ENCODE measurements around the gene TOGARAM2. TPM values are rescaled to one million over a fixed set of nuclear protein-coding genes. Genes with fewer than 3 reads are reported as not detected.

Gene TOGARAM2
- total RNA-seq, 5 donors from 2014 or later (not counting 1 experiment from before 2014, with no cell fraction given) = 1.7 to 5.2 (median 2.7) TPM

GRCh38 chr2:29039718-29040480 is 58.8 kb downstream of the TOGARAM2 start:
- no peak for DNase-seq
- peaks cover 0 to 2% of the 10 kb centered on the region in 2 donors for H3K36me3 ChIP-seq (ENCODE audit: control insufficient read depth in 2 of 2, extremely low read depth in 1 of 2, insufficient read depth in 1 of 2, low read length in 1 of 2)
- H3K27ac ChIP-seq (ENCODE audit: low read length) = no peak overlapping the region
- Mint-ChIP-seq H3K27me3 (no peaks in the 10 kb centered on the region), H3K4me1 (peaks cover 0 to 7% (median 6%) of the 10 kb centered on the region in 3 donors), H3K27ac (no peak overlapping the region), H3K9me3 (no peaks in the 10 kb centered on the region), H3K4me3 (no peak overlapping the region), H3K36me3 (peaks cover 3% of the 10 kb centered on the region)
- ChIA-PET POLR2A (interaction anchor here in 1 of 2 donors (0.6 kb wide), 1 partner anchor 1965 kb away, joined by 3 read pairs; no protein-coding TSS in a partner anchor), CTCF (no interaction called here)
- no peak overlapping the region for H3K4me3 ChIP-seq (ENCODE audit: control insufficient read depth in 1 of 2, extremely low read depth in 1 of 2, low read length in 1 of 2)
- H3K9me3 ChIP-seq = no peaks in the 10 kb centered on the region
- ATAC-seq (replicated peaks in 1 of 4) = no peak
- H3K4me1 ChIP-seq (ENCODE audit: control insufficient read depth in 1 of 2, extremely low read depth in 1 of 2, insufficient read depth in 2 of 2, low read length in 2 of 2) = peaks cover 0 to 7% of the 10 kb centered on the region in 2 experiments
- 100% methylated on average over 2 of the region's 4 CpGs for WGBS (ENCODE audit: insufficient coverage)
- H3K27me3 ChIP-seq (replicated peaks in 1 of 2; ENCODE audit: control insufficient read depth in 2 of 2, extremely low read depth in 1 of 2, insufficient read depth in 2 of 2, low read length in 1 of 2) = no peaks in the 10 kb centered on the region

- Mint-ChIP-seq H3K4me3 (no peak overlapping the region), H3K27ac (no peak overlapping the region), H3K27me3 (no peaks in the 10 kb centered on the region), H3K9me3 (no peaks in the 10 kb centered on the region), H3K4me1 (peaks cover 0 to 7% (median 3%) of the 10 kb centered on the region in 3 donors), H3K36me3 (peaks cover 3% of the 10 kb centered on the region)
- CTCF ChIA-PET = no interaction called here
- Histone ChIP-seq H3K9me3 (no peaks in the 10 kb centered on the region), H3K4me3 (ENCODE audit: control insufficient read depth in 1 of 2, extremely low read depth in 1 of 2, low read length in 1 of 2) (no peak overlapping the region), H3K4me1 (ENCODE audit: control insufficient read depth in 1 of 2, extremely low read depth in 1 of 2, insufficient read depth in 2 of 2, low read length in 2 of 2) (peaks cover 0 to 1% of the 10 kb centered on the region in 2 experiments), H3K27ac (ENCODE audit: low read length) (no peak overlapping the region), H3K36me3 (ENCODE audit: control insufficient read depth in 2 of 2, extremely low read depth in 1 of 2, insufficient read depth in 1 of 2, low read length in 1 of 2) (peaks cover 0 to 2% of the 10 kb centered on the region in 2 donors), H3K27me3 (replicated peaks in 1 of 2; ENCODE audit: control insufficient read depth in 2 of 2, extremely low read depth in 1 of 2, insufficient read depth in 2 of 2, low read length in 1 of 2) (no peaks in the 10 kb centered on the region)
- DNase-seq (no peak), ATAC-seq (replicated peaks in 1 of 4) (no peak)
- WGBS (ENCODE audit: insufficient coverage) = 87% methylated on average over 4 of the region's 6 CpGs
- POLR2A ChIA-PET = no interaction called here
These were observed 59.5 kb downstream of the TOGARAM2 start for GRCh38 chr2:29040552-29040951.

GRCh38 chr2:29041161-29041660 is 60.1 kb downstream of the TOGARAM2 start:
- Histone ChIP-seq H3K27me3 (replicated peaks in 1 of 2; ENCODE audit: control insufficient read depth in 2 of 2, extremely low read depth in 1 of 2, insufficient read depth in 2 of 2, low read length in 1 of 2) (no peaks in the 10 kb centered on the region), H3K36me3 (ENCODE audit: control insufficient read depth in 2 of 2, extremely low read depth in 1 of 2, insufficient read depth in 1 of 2, low read length in 1 of 2) (peaks cover 0 to 2% of the 10 kb centered on the region in 2 donors), H3K4me3 (ENCODE audit: control insufficient read depth in 1 of 2, extremely low read depth in 1 of 2, low read length in 1 of 2) (no peak overlapping the region), H3K9me3 (no peaks in the 10 kb centered on the region), H3K27ac (ENCODE audit: low read length) (no peak overlapping the region), H3K4me1 (ENCODE audit: control insufficient read depth in 1 of 2, extremely low read depth in 1 of 2, insufficient read depth in 2 of 2, low read length in 2 of 2) (no peaks in the 10 kb centered on the region)
- ChIA-PET POLR2A (no interaction called here), CTCF (no interaction called here)
- peaks cover 3% of the 10 kb centered on the region for H3K36me3 Mint-ChIP-seq
- WGBS (ENCODE audit: insufficient coverage) = 97% methylated on average over 5 of the region's 9 CpGs
- no peaks in the 10 kb centered on the region for H3K27me3 Mint-ChIP-seq
- H3K4me3 Mint-ChIP-seq = no peak overlapping the region
- H3K9me3 Mint-ChIP-seq = no peaks in the 10 kb centered on the region
- DNase-seq (no peak), ATAC-seq (replicated peaks in 1 of 4) (no peak)
- peaks cover 0 to 3% (median 0%) of the 10 kb centered on the region in 3 donors for H3K4me1 Mint-ChIP-seq
- H3K27ac Mint-ChIP-seq = no peak overlapping the region

- ChIA-PET CTCF (no interaction called here), POLR2A (no interaction called here)
- Histone ChIP-seq H3K4me3 (ENCODE audit: control insufficient read depth in 1 of 2, extremely low read depth in 1 of 2, low read length in 1 of 2) (no peak overlapping the region), H3K9me3 (no peaks in the 10 kb centered on the region), H3K27ac (ENCODE audit: low read length) (no peak overlapping the region), H3K27me3 (replicated peaks in 1 of 2; ENCODE audit: control insufficient read depth in 2 of 2, extremely low read depth in 1 of 2, insufficient read depth in 2 of 2, low read length in 1 of 2) (no peaks in the 10 kb centered on the region), H3K36me3 (ENCODE audit: control insufficient read depth in 2 of 2, extremely low read depth in 1 of 2, insufficient read depth in 1 of 2, low read length in 1 of 2) (no peaks in the 10 kb centered on the region), H3K4me1 (ENCODE audit: control insufficient read depth in 1 of 2, extremely low read depth in 1 of 2, insufficient read depth in 2 of 2, low read length in 2 of 2) (no peaks in the 10 kb centered on the region)
- no peaks in the 10 kb centered on the region for H3K4me1 Mint-ChIP-seq
- H3K4me3 Mint-ChIP-seq = no peak overlapping the region
- ATAC-seq (replicated peaks in 1 of 4) = no peak
- DNase-seq = no peak
- H3K9me3 Mint-ChIP-seq = no peaks in the 10 kb centered on the region
- no peaks in the 10 kb centered on the region for H3K27me3 Mint-ChIP-seq
- WGBS (ENCODE audit: insufficient coverage) = 94% methylated on average over 6 of the region's 9 CpGs
- H3K27ac Mint-ChIP-seq = no peak overlapping the region
- no peaks in the 10 kb centered on the region for H3K36me3 Mint-ChIP-seq
These were observed 61.5 kb downstream of the TOGARAM2 start for GRCh38 chr2:29042561-29043075.

GRCh38 chr2:29044459-29044858 is 63.4 kb downstream of the TOGARAM2 start:
- H3K36me3 ChIP-seq (ENCODE audit: control insufficient read depth in 2 of 2, extremely low read depth in 1 of 2, insufficient read depth in 1 of 2, low read length in 1 of 2) = no peaks in the 10 kb centered on the region
- no peak overlapping the region for H3K27ac ChIP-seq (ENCODE audit: low read length)
- H3K4me3 ChIP-seq (ENCODE audit: control insufficient read depth in 1 of 2, extremely low read depth in 1 of 2, low read length in 1 of 2) = no peak overlapping the region
- WGBS (ENCODE audit: insufficient coverage) = 97% methylated on average over 4 of the region's 4 CpGs
- no peaks in the 10 kb centered on the region for H3K4me1 ChIP-seq (ENCODE audit: control insufficient read depth in 1 of 2, extremely low read depth in 1 of 2, insufficient read depth in 2 of 2, low read length in 2 of 2)
- H3K27me3 ChIP-seq (replicated peaks in 1 of 2; ENCODE audit: control insufficient read depth in 2 of 2, extremely low read depth in 1 of 2, insufficient read depth in 2 of 2, low read length in 1 of 2) = no peaks in the 10 kb centered on the region
- H3K9me3 Mint-ChIP-seq = no peaks in the 10 kb centered on the region
- no peaks in the 10 kb centered on the region for H3K4me1 Mint-ChIP-seq
- DNase-seq = no peak
- no peaks in the 10 kb centered on the region for H3K27me3 Mint-ChIP-seq
- POLR2A ChIA-PET = no interaction called here
- no peak for ATAC-seq (replicated peaks in 1 of 4)
- H3K9me3 ChIP-seq = no peaks in the 10 kb centered on the region
- CTCF ChIA-PET = no interaction called here
- no peak overlapping the region for H3K27ac Mint-ChIP-seq
- H3K4me3 Mint-ChIP-seq = no peak overlapping the region
- H3K36me3 Mint-ChIP-seq = no peaks in the 10 kb centered on the region

- no peaks in the 10 kb centered on the region for H3K9me3 ChIP-seq
- no peak for ATAC-seq (replicated peaks in 1 of 4)
- ChIA-PET POLR2A (no interaction called here), CTCF (no interaction called here)
- no peaks in the 10 kb centered on the region for H3K27me3 ChIP-seq (replicated peaks in 1 of 2; ENCODE audit: control insufficient read depth in 2 of 2, extremely low read depth in 1 of 2, insufficient read depth in 2 of 2, low read length in 1 of 2)
- H3K27ac Mint-ChIP-seq = no peak overlapping the region
- H3K27me3 Mint-ChIP-seq = no peaks in the 10 kb centered on the region
- H3K9me3 Mint-ChIP-seq = no peaks in the 10 kb centered on the region
- H3K4me3 ChIP-seq (ENCODE audit: control insufficient read depth in 1 of 2, extremely low read depth in 1 of 2, low read length in 1 of 2) = no peak overlapping the region
- no peaks in the 10 kb centered on the region for H3K4me1 ChIP-seq (ENCODE audit: control insufficient read depth in 1 of 2, extremely low read depth in 1 of 2, insufficient read depth in 2 of 2, low read length in 2 of 2)
- DNase-seq = no peak
- no peaks in the 10 kb centered on the region for H3K36me3 Mint-ChIP-seq
- whole genome bisulfite sequencing (ENCODE audit: insufficient coverage) = no CpG with 5 or more reads among the region's 2 CpGs
- H3K36me3 ChIP-seq (ENCODE audit: control insufficient read depth in 2 of 2, extremely low read depth in 1 of 2, insufficient read depth in 1 of 2, low read length in 1 of 2) = no peaks in the 10 kb centered on the region
- H3K27ac ChIP-seq (ENCODE audit: low read length) = no peak overlapping the region
- H3K4me1 Mint-ChIP-seq = no peaks in the 10 kb centered on the region
- H3K4me3 Mint-ChIP-seq = no peak overlapping the region
These were observed 65.2 kb downstream of the TOGARAM2 start for GRCh38 chr2:29046321-29046720.
